CD14-positive monocyte (primary cell): ENCODE results near the gene MAFG. TPM values are rescaled to one million over a fixed set of nuclear protein-coding genes. Genes with fewer than 3 reads are reported as not detected.
A peak's percentile ranks its signal among the peaks of the same experiment; 100 is the strongest.

Source experiments
- DNase-seq, 3 donors: peaks; one replicate each; pipeline ENCODE4 v3.0.0-alpha.2; 2011 to 2022
- H2AFZ ChIP-seq: 2 replicates; pipeline ENCODE4 v1.6.0; 2012; ENCODE audit warnings: mild to moderate bottlenecking, low read depth, low read length, inconsistent platforms; ENCODE audit not compliant: insufficient read depth, poor library complexity, severe bottlenecking
- H3K27ac ChIP-seq, 2 donors: 1 replicate in 1 of 2; 2 replicates in 1 of 2; pipeline ENCODE4 v1.5.1; 2012 to 2013; ENCODE audit warnings: low read length in 2 of 2, control low read depth in 1 of 2, inconsistent platforms in 1 of 2, low read depth in 1 of 2, mild to moderate bottlenecking in 1 of 2
- H3K27me3 ChIP-seq, 2 donors: one replicate each; pipeline versions ENCODE4 v1.6.0 to v1.6.1; 2011 to 2013; ENCODE audit warnings: low read length in 2 of 2; ENCODE audit not compliant: control insufficient read depth in 2 of 2, insufficient read depth in 2 of 2
- H3K36me3 ChIP-seq, 2 donors: replicated peaks in 1 of 2; 1 replicate in 1 of 2; 2 replicates in 1 of 2; pipeline versions ENCODE4 v1.5.1 to v1.6.1; 2012 to 2013; ENCODE audit warnings: low read length in 2 of 2, control low read depth in 1 of 2, inconsistent platforms in 1 of 2, mild to moderate bottlenecking in 1 of 2; ENCODE audit not compliant: insufficient read depth in 2 of 2, control insufficient read depth in 1 of 2
- H3K4me1 ChIP-seq, 2 donors: 1 replicate in 1 of 2; 2 replicates in 1 of 2; pipeline versions ENCODE4 v1.5.1 to v1.6.1; 2012 to 2013; ENCODE audit warnings: low read length in 2 of 2, control low read depth in 1 of 2, inconsistent platforms in 1 of 2, mild to moderate bottlenecking in 1 of 2, moderate library complexity in 1 of 2; ENCODE audit not compliant: insufficient read depth in 2 of 2, control insufficient read depth in 1 of 2
- H3K4me2 ChIP-seq: replicated peaks from 2 replicates; pipeline ENCODE3; 2012; ENCODE audit warnings: low read length, moderate library complexity, mild to moderate bottlenecking; ENCODE audit not compliant: poor library complexity, severe bottlenecking; ENCODE audit errors: extremely low read depth
- H3K4me3 ChIP-seq, 3 experiments: fragments of 200-600 bp in 1 of 3; sonication (generic) in 1 of 3; replicated peaks in 1 of 3; 1 replicate in 2 of 3; 2 replicates in 1 of 3; pipeline ENCODE4 v1.5.1; 2011 to 2013; ENCODE audit warnings: low read length in 3 of 3, mild to moderate bottlenecking in 3 of 3, control low read depth in 2 of 3, low read depth in 2 of 3, inconsistent platforms in 1 of 3, moderate library complexity in 1 of 3
- H3K79me2 ChIP-seq: 2 replicates; pipeline ENCODE4 v1.6.0; 2012; ENCODE audit warnings: mild to moderate bottlenecking, control low read depth, inconsistent platforms, low read length, moderate library complexity; ENCODE audit not compliant: insufficient read depth
- H3K9ac ChIP-seq: 2 replicates; pipeline ENCODE4 v1.6.0; 2017; ENCODE audit warnings: low read length, mild to moderate bottlenecking; ENCODE audit not compliant: insufficient read depth, poor library complexity, severe bottlenecking
- H3K9me3 ChIP-seq, 2 donors: replicated peaks in 1 of 2; 1 replicate in 1 of 2; 2 replicates in 1 of 2; pipeline versions ENCODE4 v1.5.1 to v1.6.1; 2012 to 2013; ENCODE audit warnings: low read length in 2 of 2, control low read depth in 1 of 2; ENCODE audit not compliant: control insufficient read depth in 1 of 2, insufficient read depth in 1 of 2
- H4K20me1 ChIP-seq: 2 replicates; pipeline ENCODE4 v1.6.0; 2012; ENCODE audit warnings: mild to moderate bottlenecking, low read length, control low read depth, moderate library complexity; ENCODE audit not compliant: insufficient read depth
- H3K27ac Mint-ChIP-seq, 7 donors: one replicate each; pipeline ENCODE4 v1.8.0; 2020; ENCODE audit warnings: mild to moderate bottlenecking in 7 of 7, mixed read lengths in 7 of 7, moderate library complexity in 6 of 7, inconsistent platforms in 2 of 7
- H3K27me3 Mint-ChIP-seq, 3 donors: one replicate each; pipeline ENCODE4 v1.8.0; 2021 to 2022; ENCODE audit warnings: low read depth in 3 of 3, mild to moderate bottlenecking in 3 of 3, mixed read lengths in 3 of 3, moderate library complexity in 3 of 3, inconsistent platforms in 1 of 3
- H3K36me3 Mint-ChIP-seq, 2 donors: one replicate each; pipeline ENCODE4 v1.8.0; 2020; ENCODE audit warnings: mixed read lengths in 2 of 2, inconsistent platforms in 1 of 2, mild to moderate bottlenecking in 1 of 2
- H3K4me1 Mint-ChIP-seq: one replicate; pipeline ENCODE4 v1.8.0; 2020; ENCODE audit warnings: mild to moderate bottlenecking, mixed read lengths
- H3K4me3 Mint-ChIP-seq, 2 donors: one replicate each; pipeline ENCODE4 v1.8.0; 2020; ENCODE audit warnings: mild to moderate bottlenecking in 2 of 2, mixed read lengths in 2 of 2, moderate library complexity in 1 of 2
- H3K9me3 Mint-ChIP-seq, 7 donors: one replicate each; pipeline ENCODE4 v1.8.0; 2020 to 2022; ENCODE audit warnings: mixed read lengths in 7 of 7, mild to moderate bottlenecking in 6 of 7, moderate library complexity in 6 of 7, inconsistent platforms in 2 of 7
- CTCF ChIP-seq: fragments of 200-600 bp; IDR thresholded peaks from one replicate; pipeline ENCODE4 v1.8.0; 2022; ENCODE audit warnings: antibody characterized with exemption, mild to moderate bottlenecking
- WGBS: methylation state at CpG from one replicate; pipeline ENCODE4 v1.1.5; 2013; ENCODE audit warnings: missing lambda C conversion rate; ENCODE audit not compliant: insufficient coverage; 5-methylcytosine and 5-hydroxymethylcytosine counted together
- intact Hi-C, 2 donors: fragments of 100-400 bp; cut with micrococcal nuclease; formaldehyde crosslinking; loops; one replicate each; pipeline versions ENCODE4 v1.15.0 to v1.15.1; 2023
- polyA plus RNA-seq, 3 donors: library from polyadenylated mRNA; depleted of rRNA in 1 of 3; unstranded in 2 of 3; stranded (reverse) in 1 of 3; fragments of 300-500 nt in 2 of 3; fragments of >200 nt in 1 of 3; fragmentation: Illumina TruSeq in 2 of 3; gene quantifications; 1 replicate in 2 of 3; 2 replicates in 1 of 3; pipeline ENCODE4 v1.2.3, GENCODE V29; 2012 to 2021

The MAFG gene
- polyA plus RNA-seq, 3 donors: 7.4 to 66.0 (median 7.6) TPM

GRCh38 chr17:81871387-81872230 lies 55.9 kb downstream of the MAFG start:
- Mint-ChIP-seq H3K4me1 (peaks cover 31% of the 10 kb centered on the region), H3K27ac (peak overlapping the region; percentile 87 to 93 (median 89)), H3K9me3 (no peaks in the 10 kb centered on the region), H3K27me3 (no peaks in the 10 kb centered on the region), H3K4me3 (peak overlapping the region; percentile 79 to 89), H3K36me3 (peaks cover 13 to 28% of the 10 kb centered on the region in 2 donors)
- Histone ChIP-seq H3K36me3 (peaks cover 21 to 24% of the 10 kb centered on the region in 2 donors), H3K27ac (peak overlapping the region; percentile 77 to 99), H3K79me2 (peaks cover 48% of the 10 kb centered on the region), H3K4me2 (peak overlapping the region; percentile 93), H3K4me3 (peak overlapping the region; percentile 59 to 89 (median 62)), H3K9me3 (no peaks in the 10 kb centered on the region), H2AFZ (peak overlapping the region; percentile 96), H3K4me1 (peaks cover 34 to 53% of the 10 kb centered on the region in 2 donors), H3K27me3 (no peaks in the 10 kb centered on the region), H4K20me1 (peaks cover 40% of the 10 kb centered on the region), H3K9ac (peak overlapping the region; percentile 99)
- TF ChIP-seq CTCF: peak; percentile 38
- under 1% methylated on average over 86 of the region's 86 CpGs for WGBS
- peak; percentile 90 to 95 (median 93) for DNase-seq
- intact Hi-C loops: loop anchor here (1.0 to 5.0 kb wide), 4 partner anchors 10 to 56 kb away; partner anchors contain the start of genes MCRIP1 (in 2 of the 2) and MAFG (in 1 of the 2)

- under 1% methylated on average over 53 of the region's 64 CpGs for whole genome bisulfite sequencing
- intact Hi-C loops: loop anchor here (1.0 to 5.0 kb wide), 4 partner anchors 10 to 56 kb away; partner anchors contain the start of genes MCRIP1 (in 2 of the 2) and MAFG (in 1 of the 2)
- Mint-ChIP-seq H3K27ac (peak within 1 kb of the TSS; percentile 87 to 95 (median 91)), H3K27me3 (no peaks in the 10 kb centered on the region), H3K4me3 (peak within 1 kb of the TSS; percentile 84 to 91), H3K36me3 (peaks cover 13 to 28% of the 10 kb centered on the region in 2 donors), H3K4me1 (peaks cover 32% of the 10 kb centered on the region), H3K9me3 (no peaks in the 10 kb centered on the region)
- Histone ChIP-seq H3K4me1 (peaks cover 34 to 53% of the 10 kb centered on the region in 2 donors), H4K20me1 (peaks cover 46% of the 10 kb centered on the region), H2AFZ (peak within 1 kb of the TSS; percentile 96), H3K79me2 (peaks cover 52% of the 10 kb centered on the region), H3K4me2 (peak within 1 kb of the TSS; percentile 93), H3K9me3 (no peaks in the 10 kb centered on the region), H3K27me3 (no peaks in the 10 kb centered on the region), H3K27ac (peak within 1 kb of the TSS; percentile 88 to 99), H3K36me3 (peaks cover 21 to 24% of the 10 kb centered on the region in 2 donors), H3K4me3 (peak within 1 kb of the TSS; percentile 89 to 98 (median 94)), H3K9ac (peak within 1 kb of the TSS; percentile 99)
- no peak for DNase-seq
- TF ChIP-seq CTCF: no peak
These were observed 56.6 kb downstream of the MAFG start, which contains the start of gene ARHGDIA for GRCh38 chr17:81870981-81871386. TSS of gene ARHGDIA (minus strand) at chr17:81871337. CDS start at chr17:81869930, 1,407 bp downstream.
